Measurements from ENCODE around the gene ELOF1.

GRCh38 chr19:11594084-11594483 is 35.1 kb upstream of the ELOF1 start:
- no peak for TF ChIP-seq CREB1 (IDR thresholded peaks at IDR 0.05; ENCODE audit: low read depth)
- no peak for TF ChIP-seq EGR1 (IDR thresholded peaks at IDR 0.05)

Data from Ishikawa (cell line).